SKM-1 (cell line): ENCODE measurements around the gene ACAA2.

Experiments used
- DNase-seq: peaks from one replicate; lab custom pipeline; 2025; ENCODE audit not compliant: unreplicated experiment; lab: John Stamatoyannopoulos, UW

The ACAA2 gene

GRCh38 chr18:49768051-49768391 lies 45.3 kb downstream of the ACAA2 start:
- no peak for DNase-seq

- no peak for DNase-seq
Observed at GRCh38 chr18:49767111-49768050, 46.0 kb downstream of the ACAA2 start.

- no peak for DNase-seq
Observed at GRCh38 chr18:49766646-49767045, 46.7 kb downstream of the ACAA2 start.

- DNase-seq, result no peak
Observed at GRCh38 chr18:49764032-49764431, 49.3 kb downstream of the ACAA2 start.

- DNase-seq, result no peak
Observed at GRCh38 chr18:49763590-49763989, 49.7 kb downstream of the ACAA2 start.

GRCh38 chr18:49762191-49763077 lies 50.9 kb downstream of the ACAA2 start:
- no peak for DNase-seq

GRCh38 chr18:49761771-49762170 lies 51.6 kb downstream of the ACAA2 start:
- no peak for DNase-seq

GRCh38 chr18:49758263-49758610 lies 55.1 kb downstream of the ACAA2 start:
- no peak for DNase-seq

GRCh38 chr18:49757513-49758262 lies 55.6 kb downstream of the ACAA2 start:
- no peak for DNase-seq

GRCh38 chr18:49756671-49757362 lies 56.5 kb downstream of the ACAA2 start:
- DNase-seq, result no peak

GRCh38 chr18:49756135-49756534 lies 57.2 kb downstream of the ACAA2 start:
- DNase-seq, result no peak

- DNase-seq, result no peak
Observed at GRCh38 chr18:49755489-49755888, 57.8 kb downstream of the ACAA2 start.

GRCh38 chr18:49754866-49755265 lies 58.5 kb downstream of the ACAA2 start:
- no peak for DNase-seq

- DNase-seq, result no peak
Observed at GRCh38 chr18:49753643-49754042, 59.7 kb downstream of the ACAA2 start.

- no peak for DNase-seq
Observed at GRCh38 chr18:49752095-49752457, 61.3 kb downstream of the ACAA2 start.

GRCh38 chr18:49751427-49752094 lies 61.8 kb downstream of the ACAA2 start:
- DNase-seq, result no peak

GRCh38 chr18:49749563-49749962 lies 63.8 kb downstream of the ACAA2 start:
- DNase-seq, result no peak

- DNase-seq, result no peak
Observed at GRCh38 chr18:49747876-49748275, 65.5 kb downstream of the ACAA2 start.

GRCh38 chr18:49745045-49746014 lies 68.0 kb downstream of the ACAA2 start:
- no peak for DNase-seq
